Panc1 (cell line): ENCODE measurements around the gene DUSP19. TPM values are rescaled to one million over a fixed set of nuclear protein-coding genes. Genes with fewer than 3 reads are reported as not detected.
"Not testable (repeated sequence)": the region's sequence is repeated elsewhere in the genome, so short reads cannot be mapped to it uniquely, and the experiment has no call there.

Source experiments
- ATAC-seq: fragments of 200-7000 bp; cut with Tn5 transposase; 2 replicates; pipeline ENCODE4 v1.9.1; 2020; ENCODE audit warnings: mild to moderate bottlenecking, moderate library complexity
- BruUV-seq: library from RNA; stranded (reverse); fragments of 400-500 nt; replicated peaks from 2 replicates; lab custom pipeline; 2021; lab: Mats Ljungman, UMichigan
- CTCF ChIA-PET: fragments of 300-600 bp; sonication (Branson Sonifier 250); formaldehyde crosslinking; loops from one replicate; lab custom pipeline; 2022; ENCODE audit warnings: antibody characterized with exemption; lab: Charles Lee
- POLR2A ChIA-PET: fragments of 300-600 bp; sonication (Branson Sonifier 250); formaldehyde crosslinking; loops from one replicate; lab custom pipeline; 2022; ENCODE audit warnings: antibody characterized with exemption; lab: Charles Lee
- DNase-seq: peaks from one replicate; pipeline ENCODE4 v3.0.0-alpha.2; 2010; ENCODE audit warnings: low read depth, low spot score
- H3K27ac ChIP-seq: 2 replicates; pipeline ENCODE4 v1.5.1; 2011; ENCODE audit warnings: mild to moderate bottlenecking, low read length, inconsistent platforms
- H3K27me3 ChIP-seq: fragments of 200-500 bp; sonication (Bioruptor generic); 2 replicates; pipeline ENCODE4 v1.6.0; 2014; ENCODE audit warnings: low read length, inconsistent platforms; ENCODE audit not compliant: control insufficient read depth, insufficient read depth
- H3K36me3 ChIP-seq: fragments of 200-500 bp; sonication (Bioruptor generic); 2 replicates; pipeline ENCODE4 v1.5.1; 2014; ENCODE audit warnings: inconsistent platforms, mild to moderate bottlenecking, low read length, moderate library complexity; ENCODE audit not compliant: control insufficient read depth, insufficient read depth
- H3K4me1 ChIP-seq: 2 replicates; pipeline ENCODE4 v1.5.1; 2011; ENCODE audit warnings: inconsistent platforms, mild to moderate bottlenecking, low read length, moderate library complexity; ENCODE audit not compliant: control insufficient read depth, insufficient read depth
- H3K4me3 ChIP-seq, 2 experiments: 2 replicates each; pipeline ENCODE4 v1.5.1; 2011 to 2012; ENCODE audit warnings: low read depth in 2 of 2, low read length in 2 of 2, mild to moderate bottlenecking in 2 of 2, inconsistent platforms in 1 of 2, moderate library complexity in 1 of 2
- H3K9me3 ChIP-seq: fragments of 200-500 bp; sonication (Bioruptor generic); 2 replicates; pipeline ENCODE4 v1.5.1; 2014; ENCODE audit warnings: low read depth, mild to moderate bottlenecking, inconsistent platforms, low read length, moderate library complexity; ENCODE audit not compliant: control insufficient read depth, insufficient read depth
- CTCF ChIP-seq: fragments of 450-650 bp; IDR thresholded peaks from 2 replicates; pipeline ENCODE4 v1.5.1; 2017; ENCODE audit warnings: mild to moderate bottlenecking
- POLR2AphosphoS5 ChIP-seq: IDR thresholded peaks from 2 replicates; pipeline ENCODE4 v1.6.1; 2012; ENCODE audit warnings: mild to moderate bottlenecking, low read depth, low read length, moderate library complexity
- REST ChIP-seq, 2 experiments: IDR thresholded peaks; 2 replicates each; pipeline ENCODE4 v1.6.1; 2011 to 2012; ENCODE audit warnings: low read depth in 2 of 2, control low read depth in 1 of 2, low read length in 1 of 2, mild to moderate bottlenecking in 1 of 2, moderate library complexity in 1 of 2; ENCODE audit not compliant: insufficient read depth in 1 of 2
- SIN3A ChIP-seq: IDR thresholded peaks from 2 replicates; pipeline ENCODE4 v1.6.1; 2012; ENCODE audit warnings: low read depth, mild to moderate bottlenecking, low read length, moderate library complexity, borderline replicate concordance; ENCODE audit not compliant: insufficient read depth
- TCF7L2 ChIP-seq: IDR thresholded peaks from 2 replicates; pipeline ENCODE4 v1.6.1; 2011; ENCODE audit warnings: mild to moderate bottlenecking, low read depth, low read length, inconsistent platforms
- in situ Hi-C: cut with HindIII; loops from 2 replicates; pipeline ENCODE4 v1.10.0; 2016; ENCODE audit warnings: low sequenced_read_pairs, low pct_unique_long_range_greater_than_20kb
- intact Hi-C: fragments of 100-400 bp; cut with micrococcal nuclease; formaldehyde crosslinking; loops from one replicate; pipeline ENCODE4 v1.10.0; 2022; ENCODE audit not compliant: unreplicated experiment
- total RNA-seq: library from RNA; stranded (reverse); gene quantifications from one replicate; pipeline ENCODE4 v1.2.1, GENCODE V29; 2021; ENCODE audit not compliant: unreplicated experiment

Gene DUSP19
- total RNA-seq, 1 experiment from 2014 or later = 1.3 TPM

- Histone ChIP-seq H3K9me3 (no peaks in the 10 kb centered on the region), H3K4me3 (no peak overlapping the region), H3K27me3 (peaks cover 2% of the 10 kb centered on the region), H3K4me1 (peaks cover 10% of the 10 kb centered on the region), H3K27ac (no peak overlapping the region), H3K36me3 (no peaks in the 10 kb centered on the region; the same call in 1 of the 2 replicates)
- ChIA-PET CTCF (interaction anchor here (0.6 kb wide), 1 partner anchor 795 kb away, joined by 3 read pairs; no protein-coding TSS in a partner anchor), POLR2A (no interaction called here)
- intact Hi-C loops (no loop called here), in situ Hi-C loops (no loop called here)
- TF ChIP-seq TCF7L2 (no peak), CTCF (no peak), POLR2AphosphoS5 (no peak), REST (IDR thresholded peaks at IDR 0.05; ENCODE audit: insufficient read depth in 1 of 2, low read depth in 2 of 2, low read length in 1 of 2) (no peak), SIN3A (no peak)
- no peak for ATAC-seq
- no peak for DNase-seq
- no TSS peak for BruUV-seq
Observed at GRCh38 chr2:183040604-183041003, 37.9 kb upstream of the DUSP19 start.

- BruUV-seq, H3K4me1 ChIP-seq, intact Hi-C loops, in situ Hi-C loops, CTCF ChIA-PET, ATAC-seq, POLR2A ChIA-PET, H3K9me3 ChIP-seq, H3K36me3 ChIP-seq, H3K27ac ChIP-seq, H3K4me3 ChIP-seq, DNase-seq, H3K27me3 ChIP-seq: not testable (repeated sequence)
Observed at GRCh38 chr2:183043580-183043979, 35.0 kb upstream of the DUSP19 start.

GRCh38 chr2:183047486-183048125, 30.9 kb upstream of the DUSP19 start:
- H3K4me1 ChIP-seq, ATAC-seq, CTCF ChIA-PET, in situ Hi-C loops, DNase-seq, intact Hi-C loops, H3K36me3 ChIP-seq, POLR2A ChIA-PET, H3K9me3 ChIP-seq, H3K27me3 ChIP-seq, H3K4me3 ChIP-seq, H3K27ac ChIP-seq, BruUV-seq: not testable (repeated sequence)
